Cardiac fibroblast (primary cell): ENCODE results near the gene NLN.
A peak's percentile ranks its signal among the peaks of the same experiment; 100 is the strongest.
"Not testable (repeated sequence)": the region's sequence is repeated elsewhere in the genome, so short reads cannot be mapped to it uniquely, and the experiment has no call there.

ENCODE experiments used
- DNase-seq, 2 donors: peaks; one replicate each; pipeline versions ENCODE4 v3.0.0 to v3.0.0-alpha.2; 2010; ENCODE audit warnings: low read depth in 2 of 2
- H3K4me3 ChIP-seq, 2 donors: replicated peaks in 1 of 2; 1 replicate in 1 of 2; 2 replicates in 1 of 2; pipeline ENCODE4 v1.5.1; 2011; ENCODE audit warnings: low read depth in 2 of 2, low read length in 2 of 2, mild to moderate bottlenecking in 2 of 2, moderate library complexity in 1 of 2
- CTCF ChIP-seq: IDR thresholded peaks from one replicate; pipeline ENCODE4 v1.5.1; 2011; ENCODE audit warnings: low read depth, mild to moderate bottlenecking, low read length, inconsistent platforms

Gene NLN

DNA sequence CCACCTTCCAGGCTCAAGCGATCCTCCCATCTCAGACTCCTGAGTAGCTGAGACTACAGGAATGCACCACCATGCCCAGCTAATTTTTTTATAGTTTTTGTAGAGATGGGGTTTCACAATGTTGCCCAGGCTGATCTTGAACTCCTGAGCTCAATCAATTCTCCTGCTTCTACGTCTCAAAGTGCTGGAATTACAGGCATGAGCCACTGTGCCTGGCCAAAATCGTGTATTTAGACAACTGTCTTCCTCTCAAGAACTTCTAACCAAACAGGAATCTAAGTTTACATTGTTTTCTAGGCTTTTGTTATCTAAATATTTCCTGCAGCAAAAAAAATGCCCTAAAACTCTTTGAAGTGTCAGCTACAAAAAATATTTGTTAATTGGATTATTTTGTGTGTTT is 78.8 kb downstream of the NLN start:
- TF ChIP-seq CTCF: no peak
- DNase-seq: peak; percentile 26 to 28
- no peak overlapping the region for H3K4me3 ChIP-seq

GRCh38 chr5:65801352-65801783 is 79.4 kb downstream of the NLN start:
- H3K4me3 ChIP-seq: no peak overlapping the region
- peak; percentile 65 to 85 for DNase-seq
- no peak for TF ChIP-seq CTCF

DNA sequence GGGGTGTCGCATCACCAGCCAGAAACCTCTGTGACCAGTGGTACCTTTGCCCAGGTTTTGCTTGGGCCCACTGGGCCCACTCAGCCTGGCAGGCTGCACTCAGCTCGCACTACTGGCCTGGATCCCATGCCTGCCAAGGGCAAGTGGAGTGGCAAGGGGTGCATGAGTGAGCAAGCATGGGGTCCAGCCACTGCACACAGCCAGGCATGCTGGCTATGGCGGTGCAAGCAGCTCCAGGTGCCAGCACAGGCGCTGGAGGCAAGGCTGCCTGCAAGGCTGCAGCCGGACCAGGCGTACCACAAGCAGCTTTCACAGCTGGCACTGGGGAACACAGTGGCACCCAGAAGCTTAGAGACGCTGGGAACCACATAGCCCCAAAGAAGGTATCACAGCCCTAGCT is 80.1 kb downstream of the NLN start:
- no peak for DNase-seq
- no peak for TF ChIP-seq CTCF
- H3K4me3 ChIP-seq: no peak overlapping the region

DNA sequence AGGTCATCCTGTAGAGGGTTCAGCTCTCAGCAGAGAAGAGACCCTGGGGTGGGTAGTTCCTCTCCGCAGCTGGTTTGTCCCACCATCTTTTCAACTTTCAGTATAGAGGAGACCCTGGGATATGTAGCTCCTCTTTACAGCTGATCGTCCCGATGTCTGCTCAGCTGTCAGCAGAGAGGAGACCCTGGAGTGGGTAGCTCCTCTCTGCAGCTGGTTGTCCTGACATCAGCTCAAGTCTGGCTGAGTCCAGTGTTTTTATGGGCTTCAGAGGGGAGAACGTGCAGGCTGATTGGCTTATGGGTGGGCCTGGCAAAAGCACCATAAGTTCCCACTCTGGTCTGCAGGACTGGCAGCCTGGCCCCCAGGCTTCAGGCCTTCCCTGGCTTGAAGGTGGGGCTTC is 80.8 kb downstream of the NLN start:
- no peak for DNase-seq
- H3K4me3 ChIP-seq: no peak overlapping the region
- no peak for TF ChIP-seq CTCF

DNA sequence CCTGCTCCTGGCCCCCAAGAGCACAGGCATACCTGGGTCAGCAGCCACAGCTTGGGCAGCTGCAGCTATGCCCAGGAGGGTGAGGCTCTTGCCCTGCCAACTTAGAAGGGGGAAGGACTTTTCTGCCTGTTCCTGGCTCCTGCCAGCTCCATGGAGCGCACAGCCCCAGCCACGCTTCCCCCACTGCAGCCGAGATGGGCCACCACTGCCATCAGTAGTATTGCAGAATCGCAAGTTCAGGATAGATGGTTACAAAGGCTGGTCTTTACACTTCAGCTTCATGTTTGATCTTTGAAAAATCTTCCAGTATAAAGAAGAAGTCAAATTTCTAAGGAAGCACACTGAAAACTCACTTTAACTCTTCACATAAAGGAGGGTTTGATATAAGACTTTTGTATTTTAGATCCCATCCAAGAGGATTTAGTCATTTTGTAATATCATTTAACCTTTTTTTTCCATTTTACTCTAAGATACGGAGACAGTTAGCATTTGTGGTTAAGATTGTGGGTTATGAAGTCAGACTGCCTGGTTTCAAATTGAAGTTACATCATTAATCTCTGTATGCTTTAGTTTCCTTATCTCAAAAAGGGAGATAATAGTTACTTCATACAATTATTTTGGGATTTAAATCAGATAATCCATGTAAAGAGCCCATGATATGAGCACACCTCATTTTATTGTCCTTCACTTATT is 81.8 kb downstream of the NLN start:
- DNase-seq: peak in 1 of 2 donors; percentile 15
- H3K4me3 ChIP-seq: no peak overlapping the region
- no peak for TF ChIP-seq CTCF

- no peak for TF ChIP-seq CTCF
- no peak overlapping the region for H3K4me3 ChIP-seq
- no peak for DNase-seq
Observed at GRCh38 chr5:65805089-65805488, 83.1 kb downstream of the NLN start.

DNA sequence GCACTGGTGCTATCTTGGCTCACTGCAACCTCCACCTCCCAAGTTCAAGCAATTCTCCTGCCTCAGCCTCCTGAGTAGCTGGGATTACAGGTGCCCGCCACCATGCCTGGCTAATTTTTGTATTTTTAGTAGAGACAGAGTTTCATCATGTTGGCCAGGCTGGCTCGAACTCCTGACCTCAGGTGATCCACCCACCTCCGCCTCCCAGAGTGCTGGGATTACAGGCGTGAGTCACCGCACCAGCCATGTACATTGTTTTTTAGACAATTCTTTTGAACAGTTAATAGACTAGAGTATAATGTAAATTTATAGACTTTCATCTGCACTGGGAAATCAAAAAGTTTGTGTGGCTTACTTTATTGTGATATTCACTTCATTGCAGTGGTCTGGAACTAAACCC is 85.5 kb downstream of the NLN start:
- H3K4me3 ChIP-seq, DNase-seq: not testable (repeated sequence)
